Panc1 (cell line): ENCODE results near the gene BICRA. TPM values are rescaled to one million over a fixed set of nuclear protein-coding genes. Genes with fewer than 3 reads are reported as not detected.

Experiments
- ATAC-seq: fragments of 200-7000 bp; cut with Tn5 transposase; 2 replicates; pipeline ENCODE4 v1.9.1; 2020; ENCODE audit warnings: mild to moderate bottlenecking, moderate library complexity
- BruUV-seq: library from RNA; stranded (reverse); fragments of 400-500 nt; replicated peaks from 2 replicates; lab custom pipeline; 2021; lab: Mats Ljungman, UMichigan
- CTCF ChIA-PET: fragments of 300-600 bp; sonication (Branson Sonifier 250); formaldehyde crosslinking; loops from one replicate; lab custom pipeline; 2022; ENCODE audit warnings: antibody characterized with exemption; lab: Charles Lee
- POLR2A ChIA-PET: fragments of 300-600 bp; sonication (Branson Sonifier 250); formaldehyde crosslinking; loops from one replicate; lab custom pipeline; 2022; ENCODE audit warnings: antibody characterized with exemption; lab: Charles Lee
- DNase-seq: peaks from one replicate; pipeline ENCODE4 v3.0.0-alpha.2; 2010; ENCODE audit warnings: low read depth, low spot score
- H3K27ac ChIP-seq: 2 replicates; pipeline ENCODE4 v1.5.1; 2011; ENCODE audit warnings: mild to moderate bottlenecking, low read length, inconsistent platforms
- H3K27me3 ChIP-seq: fragments of 200-500 bp; sonication (Bioruptor generic); 2 replicates; pipeline ENCODE4 v1.6.0; 2014; ENCODE audit warnings: low read length, inconsistent platforms; ENCODE audit not compliant: control insufficient read depth, insufficient read depth
- H3K36me3 ChIP-seq: fragments of 200-500 bp; sonication (Bioruptor generic); 2 replicates; pipeline ENCODE4 v1.5.1; 2014; ENCODE audit warnings: inconsistent platforms, mild to moderate bottlenecking, low read length, moderate library complexity; ENCODE audit not compliant: control insufficient read depth, insufficient read depth
- H3K4me1 ChIP-seq: 2 replicates; pipeline ENCODE4 v1.5.1; 2011; ENCODE audit warnings: inconsistent platforms, mild to moderate bottlenecking, low read length, moderate library complexity; ENCODE audit not compliant: control insufficient read depth, insufficient read depth
- H3K4me3 ChIP-seq, 2 experiments: 2 replicates each; pipeline ENCODE4 v1.5.1; 2011 to 2012; ENCODE audit warnings: low read depth in 2 of 2, low read length in 2 of 2, mild to moderate bottlenecking in 2 of 2, inconsistent platforms in 1 of 2, moderate library complexity in 1 of 2
- H3K9me3 ChIP-seq: fragments of 200-500 bp; sonication (Bioruptor generic); 2 replicates; pipeline ENCODE4 v1.5.1; 2014; ENCODE audit warnings: low read depth, mild to moderate bottlenecking, inconsistent platforms, low read length, moderate library complexity; ENCODE audit not compliant: control insufficient read depth, insufficient read depth
- CTCF ChIP-seq: fragments of 450-650 bp; IDR thresholded peaks from 2 replicates; pipeline ENCODE4 v1.5.1; 2017; ENCODE audit warnings: mild to moderate bottlenecking
- POLR2AphosphoS5 ChIP-seq: IDR thresholded peaks from 2 replicates; pipeline ENCODE4 v1.6.1; 2012; ENCODE audit warnings: mild to moderate bottlenecking, low read depth, low read length, moderate library complexity
- REST ChIP-seq, 2 experiments: IDR thresholded peaks; 2 replicates each; pipeline ENCODE4 v1.6.1; 2011 to 2012; ENCODE audit warnings: low read depth in 2 of 2, control low read depth in 1 of 2, low read length in 1 of 2, mild to moderate bottlenecking in 1 of 2, moderate library complexity in 1 of 2; ENCODE audit not compliant: insufficient read depth in 1 of 2
- SIN3A ChIP-seq: IDR thresholded peaks from 2 replicates; pipeline ENCODE4 v1.6.1; 2012; ENCODE audit warnings: low read depth, mild to moderate bottlenecking, low read length, moderate library complexity, borderline replicate concordance; ENCODE audit not compliant: insufficient read depth
- TCF7L2 ChIP-seq: IDR thresholded peaks from 2 replicates; pipeline ENCODE4 v1.6.1; 2011; ENCODE audit warnings: mild to moderate bottlenecking, low read depth, low read length, inconsistent platforms
- in situ Hi-C: cut with HindIII; loops from 2 replicates; pipeline ENCODE4 v1.10.0; 2016; ENCODE audit warnings: low sequenced_read_pairs, low pct_unique_long_range_greater_than_20kb
- intact Hi-C: fragments of 100-400 bp; cut with micrococcal nuclease; formaldehyde crosslinking; loops from one replicate; pipeline ENCODE4 v1.10.0; 2022; ENCODE audit not compliant: unreplicated experiment
- total RNA-seq: library from RNA; stranded (reverse); gene quantifications from one replicate; pipeline ENCODE4 v1.2.1, GENCODE V29; 2021; ENCODE audit not compliant: unreplicated experiment

Gene BICRA
- total RNA-seq, 1 experiment from 2014 or later = 13.7 TPM

- POLR2A ChIA-PET = no interaction called here
- no peaks in the 10 kb centered on the region for H3K9me3 ChIP-seq
- no peaks in the 10 kb centered on the region for H3K36me3 ChIP-seq
- intact Hi-C loops = no loop called here
- H3K4me1 ChIP-seq = no peaks in the 10 kb centered on the region
- in situ Hi-C loops = no loop called here
- no peak overlapping the region for H3K4me3 ChIP-seq
- CTCF ChIA-PET = no interaction called here
- H3K27ac ChIP-seq = no peak overlapping the region
- DNase-seq (no peak), ATAC-seq (no peak)
- no TSS peak for BruUV-seq
- TF ChIP-seq REST (IDR thresholded peaks at IDR 0.05; ENCODE audit: insufficient read depth in 1 of 2, low read depth in 2 of 2, low read length in 1 of 2) (no peak), TCF7L2 (no peak), CTCF (no peak), POLR2AphosphoS5 (no peak), SIN3A (no peak)
- H3K27me3 ChIP-seq = no peaks in the 10 kb centered on the region
Measured at GRCh38 chr19:47703301-47703700, 94.4 kb downstream of the BICRA start.

- no peak for DNase-seq
- in situ Hi-C loops (no loop called here), intact Hi-C loops (no loop called here)
- Histone ChIP-seq H3K9me3 (no peaks in the 10 kb centered on the region), H3K4me1 (no peaks in the 10 kb centered on the region), H3K4me3 (no peak overlapping the region), H3K36me3 (no peaks in the 10 kb centered on the region), H3K27ac (no peak overlapping the region), H3K27me3 (no peaks in the 10 kb centered on the region)
- BruUV-seq = no TSS peak
- ATAC-seq = no peak
- ChIA-PET POLR2A (no interaction called here), CTCF (interaction anchor here (0.5 kb wide), 1 partner anchor 19 kb away, joined by 4 read pairs; no protein-coding TSS in a partner anchor)
- no peak for TF ChIP-seq REST (IDR thresholded peaks at IDR 0.05; ENCODE audit: insufficient read depth in 1 of 2, low read depth in 2 of 2, low read length in 1 of 2)
- TF ChIP-seq SIN3A = no peak
- no peak for TF ChIP-seq CTCF
- TF ChIP-seq POLR2AphosphoS5 = no peak
- TF ChIP-seq TCF7L2 = no peak
Measured at GRCh38 chr19:47704024-47704423, 95.1 kb downstream of the BICRA start.
